GM06990 (cell line): ENCODE results near the gene FBXL17.

Experiments used
- DNase-seq: peaks from one replicate; pipeline ENCODE4 v3.0.0-alpha.2; 2011; ENCODE audit not compliant: insufficient read length; ENCODE audit errors: extremely low read depth
- H3K27me3 ChIP-seq: replicated peaks from 2 replicates; pipeline ENCODE4 v1.6.0; 2011; ENCODE audit warnings: low read length; ENCODE audit not compliant: control insufficient read depth, insufficient read depth
- H3K36me3 ChIP-seq: 2 replicates; pipeline ENCODE4 v1.5.1; 2011; ENCODE audit warnings: low read length; ENCODE audit not compliant: control insufficient read depth, insufficient read depth
- H3K4me3 ChIP-seq: replicated peaks from 2 replicates; pipeline ENCODE4 v1.5.1; 2011; ENCODE audit warnings: low read depth, mild to moderate bottlenecking, control low read depth, low read length
- TF ChIP-seq, protein P1 (sequence below): IDR thresholded peaks from 2 replicates; pipeline ENCODE4 v1.5.1; 2011; ENCODE audit warnings: low read length, control low read depth, mild to moderate bottlenecking, inconsistent platforms; ENCODE audit not compliant: insufficient read depth, poor library complexity, severe bottlenecking

FBXL17 gene

DNA sequence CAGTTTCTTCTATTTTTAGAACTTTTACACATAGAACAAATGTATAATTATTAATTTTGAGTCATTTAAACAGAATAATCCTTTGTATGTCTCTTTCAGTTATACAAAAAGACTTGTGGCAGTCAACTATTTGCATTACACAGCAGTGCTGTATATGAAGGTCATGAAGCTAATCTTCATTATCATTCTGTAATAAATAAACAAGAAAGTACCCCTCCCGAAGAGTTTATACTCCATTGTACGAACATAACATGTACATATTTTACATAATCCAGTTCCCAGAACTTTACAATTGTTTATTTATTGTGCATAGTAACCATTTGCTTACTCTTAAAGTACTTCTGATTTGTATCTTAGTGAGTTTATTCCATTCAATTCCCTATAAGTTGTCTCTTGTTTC lies 267.9 kb downstream of the FBXL17 start:
- H3K36me3 ChIP-seq: no peaks in the 10 kb centered on the region
- no peaks in the 10 kb centered on the region for H3K27me3 ChIP-seq
- no peak for DNase-seq
- TF ChIP-seq, protein P1, sequence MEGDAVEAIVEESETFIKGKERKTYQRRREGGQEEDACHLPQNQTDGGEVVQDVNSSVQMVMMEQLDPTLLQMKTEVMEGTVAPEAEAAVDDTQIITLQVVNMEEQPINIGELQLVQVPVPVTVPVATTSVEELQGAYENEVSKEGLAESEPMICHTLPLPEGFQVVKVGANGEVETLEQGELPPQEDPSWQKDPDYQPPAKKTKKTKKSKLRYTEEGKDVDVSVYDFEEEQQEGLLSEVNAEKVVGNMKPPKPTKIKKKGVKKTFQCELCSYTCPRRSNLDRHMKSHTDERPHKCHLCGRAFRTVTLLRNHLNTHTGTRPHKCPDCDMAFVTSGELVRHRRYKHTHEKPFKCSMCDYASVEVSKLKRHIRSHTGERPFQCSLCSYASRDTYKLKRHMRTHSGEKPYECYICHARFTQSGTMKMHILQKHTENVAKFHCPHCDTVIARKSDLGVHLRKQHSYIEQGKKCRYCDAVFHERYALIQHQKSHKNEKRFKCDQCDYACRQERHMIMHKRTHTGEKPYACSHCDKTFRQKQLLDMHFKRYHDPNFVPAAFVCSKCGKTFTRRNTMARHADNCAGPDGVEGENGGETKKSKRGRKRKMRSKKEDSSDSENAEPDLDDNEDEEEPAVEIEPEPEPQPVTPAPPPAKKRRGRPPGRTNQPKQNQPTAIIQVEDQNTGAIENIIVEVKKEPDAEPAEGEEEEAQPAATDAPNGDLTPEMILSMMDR: no peak
- H3K4me3 ChIP-seq: no peak overlapping the region

DNA sequence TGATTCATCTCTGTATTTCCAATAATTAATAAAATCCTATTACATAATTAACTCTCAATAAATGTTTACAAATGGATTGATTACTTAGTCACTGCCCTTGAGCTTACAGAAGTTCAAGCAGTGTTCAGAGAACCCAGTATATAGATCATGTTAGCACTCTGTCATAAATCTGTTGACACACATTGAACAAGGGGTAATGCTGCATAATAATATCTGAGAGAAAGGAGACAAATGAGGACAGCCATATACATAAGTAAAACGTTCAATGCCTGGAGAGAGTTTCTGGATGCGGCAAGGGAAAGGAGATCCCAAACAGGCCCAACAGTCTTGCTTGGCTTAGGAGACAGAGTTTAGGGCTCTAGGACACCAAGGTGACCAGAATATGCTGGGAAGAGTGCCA lies 270.2 kb downstream of the FBXL17 start:
- TF ChIP-seq, protein P1: no peak
- Histone ChIP-seq H3K36me3 (no peaks in the 10 kb centered on the region), H3K4me3 (no peak overlapping the region), H3K27me3 (no peaks in the 10 kb centered on the region)
- DNase-seq: no peak

DNA sequence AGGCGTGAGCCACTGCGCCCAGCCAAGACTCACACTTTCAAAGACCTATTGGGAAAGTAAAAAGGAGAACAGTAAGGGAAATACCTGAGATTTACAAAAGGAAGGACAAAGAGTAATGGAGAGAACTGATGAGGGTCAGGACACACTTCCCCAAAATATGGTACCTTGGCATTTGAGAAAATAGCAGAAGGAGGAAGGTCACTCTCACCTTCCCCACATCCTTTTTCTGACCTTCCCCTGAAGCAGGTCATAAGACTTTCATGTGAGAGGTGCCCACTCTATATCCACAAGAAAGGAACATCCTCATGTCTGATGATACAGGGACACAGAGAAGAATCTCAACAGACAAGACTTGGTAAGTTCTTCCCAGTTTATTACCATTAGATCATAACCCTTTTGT lies 272.8 kb downstream of the FBXL17 start:
- Histone ChIP-seq H3K4me3 (no peak overlapping the region), H3K27me3 (no peaks in the 10 kb centered on the region), H3K36me3 (no peaks in the 10 kb centered on the region)
- TF ChIP-seq, protein P1: no peak
- no peak for DNase-seq

DNA sequence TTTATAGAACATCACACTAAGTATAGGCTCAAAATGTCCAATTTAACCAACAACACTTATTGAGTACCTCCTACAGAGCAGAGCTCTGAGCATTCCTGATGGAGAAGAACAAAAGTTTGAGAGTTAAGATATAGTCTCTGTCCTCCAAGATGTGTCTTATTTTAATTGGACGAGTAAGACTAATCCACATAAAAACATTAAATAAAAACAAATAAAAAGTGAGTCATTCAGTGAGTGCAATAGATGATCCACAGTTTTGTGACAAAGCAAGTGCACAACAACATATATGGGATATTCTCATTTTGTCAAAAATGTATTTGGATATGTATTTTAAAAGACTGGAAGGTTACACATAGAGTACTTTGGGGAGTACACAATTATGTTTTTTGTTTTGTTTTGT lies 277.4 kb downstream of the FBXL17 start:
- Histone ChIP-seq H3K27me3 (no peaks in the 10 kb centered on the region), H3K36me3 (no peaks in the 10 kb centered on the region), H3K4me3 (no peak overlapping the region)
- no peak for DNase-seq
- TF ChIP-seq, protein P1: no peak

DNA sequence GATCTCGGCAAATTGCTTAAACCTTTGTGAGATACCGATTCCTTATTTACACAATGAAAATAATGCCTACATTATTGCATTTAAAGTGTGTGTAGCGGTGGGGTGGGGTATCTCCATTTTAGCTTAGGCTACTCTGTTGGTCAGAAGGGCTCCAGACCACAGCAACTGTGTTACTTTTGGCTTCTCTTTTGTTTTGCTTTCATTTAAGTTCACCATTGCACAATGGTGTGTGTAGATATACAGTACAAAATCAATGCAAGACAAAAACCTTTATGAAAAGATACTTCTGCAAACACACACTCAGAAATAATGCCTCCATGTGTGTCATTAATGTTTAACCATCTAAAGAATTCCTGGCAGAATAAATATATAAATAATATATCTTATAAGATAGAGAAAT lies 279.4 kb downstream of the FBXL17 start:
- Histone ChIP-seq H3K36me3 (no peaks in the 10 kb centered on the region), H3K4me3 (no peak overlapping the region), H3K27me3 (no peaks in the 10 kb centered on the region)
- TF ChIP-seq, protein P1: no peak
- no peak for DNase-seq

DNA sequence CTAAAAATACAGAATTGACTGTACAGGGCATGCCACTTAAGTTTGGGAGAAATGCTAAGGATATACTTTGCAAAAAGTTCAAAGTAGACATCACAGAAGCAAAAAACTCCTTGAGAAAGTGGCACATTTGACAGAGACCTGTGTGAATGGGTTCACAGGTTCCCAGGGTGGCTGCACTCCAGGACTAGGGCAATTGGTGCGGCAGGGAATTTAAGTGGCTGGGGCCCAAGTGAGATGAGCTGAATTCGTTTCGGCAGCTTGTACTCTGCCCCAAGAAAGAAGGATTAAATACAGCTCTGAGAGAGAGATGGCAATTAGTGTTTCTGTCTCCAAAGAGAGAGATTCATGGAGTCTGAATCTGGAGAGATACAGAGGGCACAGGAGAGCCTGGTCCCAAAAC lies 280.1 kb downstream of the FBXL17 start:
- TF ChIP-seq, protein P1: no peak
- Histone ChIP-seq H3K4me3 (no peak overlapping the region), H3K27me3 (no peaks in the 10 kb centered on the region), H3K36me3 (no peaks in the 10 kb centered on the region)
- no peak for DNase-seq
